ENCODE data around the gene CDH4.

CDH4 gene

DNA sequence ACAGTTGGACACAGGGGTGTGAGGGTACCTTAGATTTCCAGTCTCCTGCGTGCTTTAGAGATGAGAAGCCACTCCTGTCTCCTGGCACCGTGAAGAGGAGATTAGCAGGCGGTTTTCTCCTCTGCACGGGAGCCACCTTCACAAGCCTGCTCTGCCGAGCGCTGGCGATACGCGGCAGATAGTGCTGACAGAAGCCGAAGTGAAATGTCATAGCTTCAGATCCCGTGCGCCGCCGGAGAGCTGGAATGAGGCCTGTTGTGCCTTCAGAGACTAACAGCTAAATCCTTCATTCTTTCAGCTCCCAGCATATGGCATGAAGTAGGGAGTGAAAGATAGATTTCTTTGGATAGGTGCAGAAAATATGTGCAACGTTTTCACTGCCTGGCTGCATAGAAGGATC is 442.6 kb downstream of the CDH4 start:
- DNase-seq (ENCODE audit: low spot score), result no peak

DNA sequence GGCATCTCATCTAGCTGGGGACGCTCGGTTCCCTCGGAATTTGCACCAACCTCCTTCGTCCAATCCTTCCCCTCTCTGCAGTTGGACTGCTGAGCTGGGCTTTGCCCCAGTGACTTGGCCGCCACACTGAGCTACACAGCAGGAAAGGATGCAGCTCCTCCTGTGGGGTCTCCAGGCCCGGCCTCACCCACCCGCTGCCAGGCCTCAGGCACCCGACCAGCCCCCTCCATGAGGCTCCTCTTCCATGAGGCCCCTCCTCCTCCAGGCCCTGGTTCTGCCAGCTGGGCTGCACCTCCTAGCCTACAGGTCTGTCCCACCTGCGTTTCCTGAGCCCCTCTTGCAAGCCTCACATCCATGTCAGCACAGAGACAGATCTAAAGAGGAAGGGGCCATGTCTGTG is 443.7 kb downstream of the CDH4 start:
- no peak for DNase-seq (ENCODE audit: low spot score)

DNA sequence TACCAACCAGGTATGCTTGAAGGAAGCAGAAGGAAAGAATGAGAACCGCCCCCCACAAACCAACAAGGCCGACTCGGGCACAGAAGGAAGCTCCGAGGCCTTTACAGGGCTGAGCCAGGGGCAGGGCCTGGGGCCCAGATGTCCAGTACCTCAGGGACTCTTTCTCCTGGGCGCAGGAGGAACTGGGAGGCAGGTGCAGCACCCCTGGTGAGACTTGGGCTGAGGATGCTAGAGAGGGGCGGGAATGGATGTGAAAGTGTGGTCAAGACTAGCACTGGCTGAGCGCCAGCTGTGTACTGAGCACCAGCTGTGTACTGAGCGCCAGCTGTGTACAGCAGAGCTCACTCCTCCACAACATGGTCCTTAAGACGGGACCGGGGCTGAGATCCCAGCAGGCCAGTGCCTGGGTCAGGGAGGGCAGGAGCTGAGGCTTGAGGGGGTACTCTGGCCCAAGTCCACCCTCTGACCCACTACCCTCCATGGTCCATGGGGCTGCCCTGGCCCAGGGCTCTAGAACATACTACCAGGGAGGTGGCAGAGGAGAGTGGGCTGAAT is 444.2 kb downstream of the CDH4 start:
- no peak for DNase-seq (ENCODE audit: low spot score)

DNA sequence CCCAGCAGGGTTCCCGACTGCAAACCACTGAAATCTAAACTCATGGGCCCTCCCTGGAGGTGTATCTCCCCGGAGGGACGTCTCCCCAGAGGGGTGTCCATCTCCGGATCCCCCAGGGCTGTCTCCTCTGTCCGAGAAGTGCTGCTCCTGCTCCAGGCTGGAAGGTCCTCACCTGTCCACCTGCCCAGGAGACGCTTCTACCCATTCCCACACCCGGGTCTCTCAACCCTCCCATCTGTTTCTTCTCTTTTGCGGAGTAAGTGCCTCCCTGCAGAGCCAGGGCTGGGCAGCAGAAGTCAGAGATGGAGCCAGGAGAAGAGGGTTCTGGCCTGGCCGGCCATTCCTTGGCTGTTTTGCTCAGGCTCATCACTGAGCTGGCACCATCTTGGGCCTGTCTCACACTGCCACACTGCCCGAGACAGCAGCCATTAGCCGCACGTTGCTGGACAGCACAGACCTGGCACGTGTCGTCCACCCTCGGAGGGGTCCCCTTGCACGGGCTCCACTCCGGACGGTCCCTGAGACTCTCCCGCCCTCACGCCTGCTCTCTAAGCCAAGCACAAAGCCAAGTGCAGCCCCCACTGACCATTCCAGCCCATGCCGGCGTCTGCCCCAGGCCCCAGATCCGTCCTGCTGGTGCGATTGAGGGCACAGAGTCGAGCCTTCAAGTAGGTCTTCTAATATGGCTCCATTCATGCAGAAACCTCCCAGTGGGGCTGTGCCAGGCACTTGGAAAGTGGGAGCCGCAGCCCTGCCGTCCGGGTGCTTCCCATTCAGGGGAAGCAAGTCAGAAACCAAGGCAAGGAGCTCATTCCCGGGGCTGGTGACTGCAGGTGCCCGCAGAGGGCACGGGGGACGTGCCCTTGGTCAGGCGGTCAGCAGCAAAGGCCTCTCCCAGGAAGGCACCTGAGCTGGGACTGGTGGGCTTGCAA is 445.9 kb downstream of the CDH4 start:
- no peak for DNase-seq (ENCODE audit: low spot score)

DNA sequence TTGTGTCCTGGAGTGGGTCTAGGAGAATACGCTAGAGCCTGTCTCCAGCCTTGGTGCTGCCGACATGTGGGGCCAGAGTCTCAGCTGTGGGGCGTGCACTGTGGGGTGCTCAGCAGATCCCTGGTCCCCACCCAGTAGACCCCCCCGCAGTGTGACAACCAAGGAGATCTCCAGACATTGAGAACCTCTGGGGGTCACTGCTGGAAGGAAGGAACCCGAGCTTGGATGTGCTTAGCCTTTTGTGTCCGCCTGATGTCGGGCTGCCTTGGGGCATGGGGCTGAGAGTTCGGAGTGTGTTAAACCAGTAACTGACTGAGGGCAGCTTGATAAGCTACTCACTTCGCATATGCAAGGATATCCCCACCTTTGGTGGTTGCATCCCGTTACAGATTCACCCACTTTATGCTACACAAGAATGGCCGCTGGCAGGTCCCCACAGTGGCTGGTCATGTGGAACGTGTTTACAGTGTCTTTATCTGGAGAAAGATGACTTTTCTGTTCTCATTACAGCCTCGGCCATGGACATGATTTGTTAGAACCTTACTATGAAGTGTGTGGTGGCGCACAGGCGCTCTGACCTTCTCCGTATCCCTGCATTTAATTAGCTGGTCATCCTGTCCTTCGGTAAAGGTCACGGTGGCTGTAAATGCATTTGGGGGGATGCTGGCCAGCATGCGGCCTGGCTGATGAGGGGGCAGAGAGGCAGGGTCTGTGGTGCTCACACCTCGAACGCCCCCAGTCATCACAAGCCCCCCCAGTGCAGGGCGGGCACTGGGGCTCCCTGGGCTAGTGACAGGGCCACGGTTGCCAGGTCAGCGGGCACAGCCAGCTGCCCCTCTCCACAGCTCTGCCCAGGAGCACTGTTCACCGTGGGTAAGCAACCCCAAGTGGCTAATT is 446.8 kb downstream of the CDH4 start:
- no peak for DNase-seq (ENCODE audit: low spot score)

DNA sequence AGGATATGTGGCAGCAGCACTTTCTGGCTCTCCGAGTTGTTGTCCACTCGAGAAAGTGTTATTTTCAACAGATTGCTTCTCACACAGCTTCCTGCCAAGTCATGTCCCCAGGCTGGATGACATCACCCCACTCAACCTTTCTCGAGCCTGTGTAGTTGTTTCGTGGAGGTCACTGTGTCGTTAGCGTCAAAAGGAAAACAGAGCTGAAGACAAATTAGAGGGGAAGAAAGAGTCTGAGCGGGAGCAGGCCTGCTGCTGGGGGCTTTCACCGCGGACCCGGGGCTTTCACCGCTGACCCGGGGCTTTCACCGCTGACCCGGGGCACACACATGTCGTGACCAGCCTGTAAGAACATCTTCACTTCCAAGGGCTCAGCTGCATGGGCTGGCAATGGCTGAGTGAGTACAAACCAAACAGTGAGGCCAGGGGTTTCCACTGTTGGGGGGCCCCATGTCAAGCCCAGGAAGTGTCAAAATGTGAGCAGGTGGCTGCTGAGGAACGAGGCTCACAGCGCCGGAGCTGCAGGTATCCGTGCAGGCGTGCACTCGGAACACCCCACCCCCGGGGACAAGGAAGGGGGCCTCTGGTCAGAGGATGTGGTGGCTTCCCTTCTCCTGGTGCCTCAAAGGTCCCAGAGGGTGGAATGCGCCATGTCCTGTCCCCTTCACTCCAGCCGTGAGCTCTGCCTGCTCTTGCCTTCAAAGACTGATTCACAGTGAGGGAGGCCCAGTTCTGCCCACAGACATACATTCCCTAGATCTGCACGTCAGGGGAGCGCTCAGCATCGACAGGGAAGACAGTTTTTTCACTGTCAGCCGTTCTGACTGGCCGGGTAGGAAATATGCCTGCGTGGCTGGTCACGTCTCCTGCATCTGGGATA is 447.7 kb downstream of the CDH4 start:
- DNase-seq (ENCODE audit: low spot score), result no peak

DNA sequence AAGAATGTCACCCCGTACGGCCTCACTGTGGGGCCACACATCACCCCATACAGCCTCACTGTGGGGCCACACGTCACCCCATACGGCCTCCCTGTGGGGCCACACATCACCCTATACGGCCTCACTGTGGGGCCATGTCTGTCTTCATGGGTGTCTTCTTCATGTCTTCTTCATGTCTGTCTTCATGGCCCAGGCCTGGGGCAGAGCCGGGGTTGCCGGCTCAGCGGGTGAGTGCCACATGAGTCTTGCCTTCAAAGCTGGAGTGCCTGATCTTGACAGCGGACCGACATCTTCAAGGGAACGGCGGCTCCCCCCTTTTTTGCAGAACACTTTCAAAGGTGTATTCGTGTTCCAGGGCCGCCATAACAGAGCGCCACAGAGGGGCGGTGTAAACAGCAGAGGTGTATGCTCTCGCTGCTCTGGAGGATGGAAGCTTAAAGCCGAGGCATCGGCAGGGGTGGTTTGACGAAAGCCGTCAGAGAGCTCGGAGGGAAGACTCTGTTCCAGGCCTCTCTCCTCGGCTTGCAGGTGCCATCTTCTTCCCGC is 448.6 kb downstream of the CDH4 start:
- no peak for DNase-seq (ENCODE audit: low spot score)

DNA sequence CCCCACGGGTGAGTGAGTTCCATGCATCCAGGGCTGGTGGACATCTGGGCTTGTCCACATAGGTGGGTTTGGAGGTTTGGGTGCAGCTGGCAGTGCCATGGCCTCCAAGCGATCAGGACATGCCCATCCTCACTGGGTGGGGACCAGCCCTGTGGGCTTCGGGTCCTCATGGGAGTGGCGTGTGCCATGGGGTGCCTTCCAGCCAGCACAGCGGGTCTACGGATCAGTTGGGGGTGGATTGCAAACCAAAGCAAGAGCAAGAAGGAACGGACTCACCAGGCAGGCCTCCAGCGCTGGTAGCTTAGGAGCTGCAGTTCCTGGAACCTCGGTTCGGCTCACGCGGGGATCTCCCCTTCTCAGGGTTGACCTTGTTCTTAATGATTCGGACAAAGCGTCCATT is 449.3 kb downstream of the CDH4 start:
- DNase-seq (ENCODE audit: low spot score), result no peak

DNA sequence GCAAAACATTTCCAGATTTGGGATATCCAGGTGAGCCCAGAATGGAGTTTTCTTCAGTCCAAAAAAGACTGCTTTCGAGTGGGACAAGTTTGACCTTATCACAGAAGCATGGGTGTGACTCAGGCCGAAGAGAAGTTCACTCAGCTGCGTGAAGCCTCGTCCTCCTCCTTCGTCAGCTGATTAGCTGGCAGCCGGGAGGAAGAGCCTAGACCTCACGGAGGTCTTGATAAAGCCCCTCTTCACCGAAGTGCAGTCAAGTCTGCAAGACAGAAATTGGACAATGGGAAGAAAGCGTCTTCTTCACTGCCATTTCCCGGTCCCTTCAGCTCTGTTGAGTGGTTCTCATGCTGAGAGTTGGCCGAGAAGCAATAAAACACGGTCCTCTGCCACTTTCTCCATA is 449.7 kb downstream of the CDH4 start:
- DNase-seq (ENCODE audit: low spot score), result no peak

DNA sequence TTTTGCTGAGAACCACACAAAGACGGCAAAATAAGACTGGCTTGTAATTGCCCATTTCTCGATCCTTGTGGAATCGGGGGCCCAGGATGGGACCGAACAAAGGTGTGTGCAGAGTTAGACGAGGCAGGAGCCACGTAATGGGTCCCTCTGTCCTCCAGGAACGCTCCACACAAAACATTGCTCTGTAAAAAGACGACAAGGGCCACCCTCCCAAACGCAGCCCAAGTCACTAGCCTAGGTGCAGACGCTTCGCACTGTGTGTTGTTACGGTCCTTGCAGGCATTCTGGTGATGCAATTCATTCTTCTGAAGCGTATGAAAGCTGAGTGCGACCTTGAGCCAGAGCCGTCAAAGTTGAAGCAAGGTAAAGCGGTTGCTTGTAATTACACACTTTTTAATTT is 450.2 kb downstream of the CDH4 start:
- no peak for DNase-seq (ENCODE audit: low spot score)

DNA sequence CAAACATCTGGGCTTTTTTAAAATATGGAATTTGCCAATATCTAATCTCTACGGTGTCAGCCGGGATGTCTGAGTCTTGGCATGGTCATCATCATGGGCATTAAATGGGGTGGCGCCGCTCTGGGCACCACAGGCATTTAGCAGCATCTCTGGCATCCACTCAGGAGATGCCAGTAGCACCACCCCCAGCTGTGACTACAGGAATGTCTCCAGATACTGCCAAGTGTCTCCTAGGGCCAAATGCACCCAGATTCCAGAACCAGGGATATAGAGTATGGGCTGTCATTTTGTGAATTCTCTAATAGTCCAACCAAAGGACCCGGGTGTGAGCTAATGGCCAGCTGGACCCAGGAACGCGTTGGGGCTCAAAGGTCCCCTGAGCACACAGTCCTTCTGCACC is 452.6 kb downstream of the CDH4 start:
- no peak for DNase-seq (ENCODE audit: low spot score)

DNA sequence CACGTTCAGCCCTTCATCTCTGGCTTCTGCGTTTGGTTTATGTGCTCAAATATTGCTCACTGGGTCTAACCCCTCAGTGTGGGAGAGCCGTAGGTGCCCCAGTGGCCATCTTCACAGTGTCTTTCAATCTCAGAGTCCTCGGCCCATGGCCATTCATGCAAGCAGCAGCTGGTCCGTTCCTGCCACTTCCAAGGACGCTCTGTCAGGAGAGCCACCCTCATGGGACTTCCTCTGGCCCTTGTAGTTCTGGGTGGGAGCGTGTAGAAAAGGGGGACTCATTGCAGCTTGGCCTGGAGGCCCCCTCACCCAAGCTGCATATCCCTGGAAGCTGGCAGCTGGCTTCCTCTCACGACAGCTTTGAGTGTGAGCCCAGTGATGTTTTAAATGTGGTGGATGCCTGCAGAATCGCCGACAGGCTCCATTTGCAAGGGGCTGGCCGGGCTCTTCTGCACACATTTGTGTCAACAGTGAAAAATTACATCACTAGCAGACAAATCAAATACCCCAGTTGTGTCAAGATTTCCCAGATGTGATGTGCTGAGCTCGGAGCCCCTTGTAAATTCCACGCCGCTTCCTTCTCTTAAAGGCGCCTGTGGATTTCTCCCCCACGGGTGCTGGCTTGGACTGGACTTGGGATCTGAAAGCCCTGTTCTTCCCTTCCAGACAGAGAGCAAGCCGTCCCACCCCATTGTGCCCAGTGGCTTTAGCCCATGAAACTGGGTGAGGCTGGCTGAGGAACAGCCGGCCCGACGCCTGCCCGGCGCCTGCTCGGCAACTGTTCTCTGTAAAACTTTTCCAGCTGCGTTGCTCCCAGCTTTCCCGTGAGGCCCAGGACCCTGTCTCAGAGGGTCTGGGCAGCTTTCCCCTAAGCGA is 453.6 kb downstream of the CDH4 start:
- DNase-seq (ENCODE audit: low spot score), result no peak

DNA sequence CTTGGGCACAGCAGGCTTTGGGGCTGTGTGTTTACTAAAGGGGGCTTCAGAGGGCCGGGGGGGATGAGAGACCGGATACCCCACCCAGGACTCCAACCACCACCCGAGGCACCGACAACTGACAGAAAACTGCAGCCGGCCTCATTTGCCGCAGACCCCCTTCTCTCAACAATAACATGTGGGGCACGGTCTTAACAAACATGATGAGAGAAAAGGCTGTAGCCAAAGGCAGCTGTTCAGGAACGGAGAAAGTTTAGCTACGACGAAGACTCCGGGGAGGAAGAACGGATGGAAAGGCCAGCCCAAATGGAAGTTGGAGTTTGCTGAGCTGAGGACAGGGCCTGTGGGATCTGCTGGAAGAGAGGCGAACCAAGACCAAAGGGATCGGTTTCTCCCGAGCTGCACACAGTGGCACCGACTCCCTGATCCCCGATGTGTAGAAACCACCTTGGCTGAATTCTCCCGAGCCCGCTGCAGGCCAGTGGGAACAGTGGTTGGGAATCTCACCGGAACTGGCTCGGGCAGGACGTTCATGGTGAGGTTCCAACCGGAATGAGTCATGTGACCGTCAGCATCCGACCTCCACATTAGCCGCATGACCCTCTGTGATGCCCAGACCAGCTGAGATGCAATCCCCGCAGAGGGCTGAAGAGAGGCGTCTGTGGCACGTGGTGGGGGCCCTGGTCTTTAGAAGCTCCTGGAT is 454.3 kb downstream of the CDH4 start:
- peak; percentile 28 for DNase-seq (ENCODE audit: low spot score)

DNA sequence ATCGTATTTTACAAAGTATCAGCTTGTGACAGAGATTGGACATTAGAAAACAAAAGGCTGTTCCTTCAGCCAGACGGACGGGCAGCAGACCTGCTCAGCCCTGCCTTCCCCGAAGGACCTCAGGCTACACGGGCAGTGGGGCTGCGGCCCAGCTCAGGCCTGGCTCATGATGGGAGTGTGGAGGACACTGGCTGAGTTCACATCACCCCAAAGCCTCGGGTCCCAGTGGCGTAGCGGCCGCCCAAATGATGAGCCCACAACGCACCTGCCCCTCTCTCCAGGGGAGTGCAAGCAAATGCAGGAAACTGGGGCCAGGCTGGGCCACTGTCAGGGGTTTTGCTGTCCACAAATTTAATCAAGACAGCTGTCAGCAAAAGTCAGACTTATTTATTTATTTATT is 456.8 kb downstream of the CDH4 start:
- no peak for DNase-seq (ENCODE audit: low spot score)

DNA sequence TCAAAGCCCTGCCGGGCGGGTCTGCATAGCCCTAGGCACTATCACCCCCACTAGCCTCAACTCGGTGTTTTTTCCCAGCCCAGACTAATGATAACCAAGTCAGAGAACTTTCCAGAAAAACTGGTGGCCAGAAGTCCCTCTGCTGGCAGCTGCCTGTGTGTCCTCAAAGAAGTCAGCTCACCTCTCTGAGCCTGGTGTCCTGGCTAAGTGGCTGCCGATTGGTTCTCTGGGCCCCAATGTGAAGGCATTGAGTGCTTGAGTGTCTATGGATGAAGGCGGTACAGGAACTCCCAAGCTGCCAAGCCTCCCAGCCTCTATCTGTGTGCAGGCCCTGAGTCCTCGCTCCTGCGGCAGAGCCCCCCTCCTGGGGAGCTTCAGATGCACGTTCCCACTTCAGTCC is 458.0 kb downstream of the CDH4 start:
- no peak for DNase-seq (ENCODE audit: low spot score)

DNA sequence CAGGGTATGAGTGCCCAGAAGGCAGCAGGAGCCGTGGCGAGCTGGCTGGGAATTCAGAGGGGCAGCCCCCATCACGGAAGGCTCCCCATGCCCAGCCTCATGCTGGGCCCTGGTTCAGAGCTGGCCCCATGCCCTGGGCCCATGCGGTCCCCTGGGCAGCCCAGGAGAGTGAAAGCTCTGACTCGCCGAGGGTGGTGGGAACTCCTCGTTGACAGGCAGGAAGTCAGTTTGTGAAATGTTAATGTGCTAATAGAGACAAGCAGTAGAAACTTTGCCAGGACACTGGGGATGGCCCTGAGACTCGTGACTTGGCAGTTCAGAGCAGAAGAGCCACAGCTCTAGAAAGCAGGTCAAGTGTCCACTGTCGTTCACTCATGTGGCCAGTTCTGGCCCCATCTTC is 460.6 kb downstream of the CDH4 start:
- DNase-seq (ENCODE audit: low spot score), result no peak

DNA sequence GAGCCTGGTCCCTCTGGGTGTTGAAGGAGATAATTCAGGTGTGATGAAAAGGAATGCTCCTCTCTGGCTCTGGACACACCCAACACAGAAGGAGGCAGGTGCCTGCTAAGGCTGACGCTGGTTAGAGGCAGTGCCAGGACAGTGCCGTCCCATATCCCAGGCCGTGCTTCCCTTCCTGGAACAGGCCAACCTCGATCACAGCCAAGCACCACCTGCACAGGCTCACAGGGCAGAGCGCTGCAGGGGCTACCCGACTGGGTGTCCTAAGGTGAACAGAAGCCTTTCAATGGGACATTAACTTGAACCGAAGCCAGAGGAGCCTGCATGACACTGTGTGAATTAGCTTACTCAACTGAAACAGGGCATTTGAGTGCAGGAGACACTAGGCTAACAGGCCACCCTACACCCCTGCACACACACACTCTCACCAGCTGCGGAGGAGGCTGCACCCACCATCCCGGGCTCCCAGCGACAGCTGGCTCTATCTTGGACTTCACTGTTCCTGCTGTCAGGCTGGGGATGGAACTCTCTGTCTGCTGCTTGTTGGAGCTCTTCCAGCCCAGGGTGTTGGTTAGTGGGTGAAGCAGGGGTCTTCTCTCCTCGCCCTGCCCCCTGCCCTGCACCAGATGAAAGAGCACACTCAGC is 466.4 kb downstream of the CDH4 start:
- no peak for DNase-seq (ENCODE audit: low spot score)

DNA sequence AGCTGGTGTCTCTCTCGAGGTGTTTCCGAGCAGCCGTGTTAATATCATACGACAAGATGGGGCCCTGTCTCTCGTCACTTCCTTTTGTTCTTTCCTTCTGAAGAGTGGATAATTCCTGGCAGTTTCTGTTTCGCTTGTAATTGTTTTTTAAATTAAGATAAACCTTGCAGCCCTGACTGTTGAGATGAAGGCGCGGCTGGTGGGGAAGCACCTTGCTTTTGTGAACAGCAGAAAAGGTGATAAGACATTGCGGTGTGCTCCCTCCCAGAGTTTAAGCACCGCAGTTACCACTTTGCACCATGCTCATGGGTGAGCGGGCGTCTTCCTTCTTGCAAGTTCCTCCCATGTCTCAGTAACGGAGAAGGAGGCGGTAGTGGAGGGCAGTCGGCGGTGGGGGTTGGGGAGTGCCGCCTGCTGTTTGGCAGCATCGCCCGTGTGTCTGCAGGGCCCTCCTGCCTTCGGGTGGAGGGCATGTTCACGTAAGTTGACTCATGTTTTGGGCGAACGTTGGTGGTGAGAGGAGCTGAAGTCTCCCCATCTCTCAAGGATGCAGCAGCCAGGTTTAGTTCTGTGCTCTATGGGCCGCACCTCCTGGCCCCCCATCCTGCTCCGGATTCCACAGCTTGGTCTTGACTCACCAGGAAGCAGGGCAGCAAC is 467.8 kb downstream of the CDH4 start:
- DNase-seq (ENCODE audit: low spot score), result no peak

DNA sequence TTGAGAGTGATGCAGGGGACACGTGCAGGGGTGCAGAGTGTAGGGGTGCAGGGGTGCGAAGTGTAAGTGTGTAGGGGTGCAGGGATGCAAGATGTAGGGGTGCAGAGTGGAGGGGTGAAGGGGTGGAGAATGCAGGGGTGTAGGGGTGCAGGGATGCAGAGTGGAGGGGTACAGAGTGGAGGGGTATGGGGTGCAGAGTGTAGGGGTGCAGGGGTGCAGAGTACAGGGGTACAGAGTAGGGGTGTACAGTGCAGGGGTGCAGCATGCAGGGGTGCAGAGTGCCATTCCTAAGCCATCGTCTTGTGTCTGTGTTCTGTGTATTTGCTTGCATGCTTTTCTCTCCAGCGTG is 468.3 kb downstream of the CDH4 start:
- DNase-seq (ENCODE audit: low spot score), result no peak
